Activated naive CD8-positive, alpha-beta T cell treated with anti-CD3 and anti-CD28 coated beads, Interleukin-2, amount 50 U/mL, for 16 hours (primary cell): Measurements from ENCODE around the gene MYBPC2.

Experiments
- DNase-seq: peaks from one replicate; pipeline ENCODE4 v3.0.0-alpha.2; 2020; ENCODE audit warnings: low read depth, low spot score

MYBPC2 gene

DNA sequence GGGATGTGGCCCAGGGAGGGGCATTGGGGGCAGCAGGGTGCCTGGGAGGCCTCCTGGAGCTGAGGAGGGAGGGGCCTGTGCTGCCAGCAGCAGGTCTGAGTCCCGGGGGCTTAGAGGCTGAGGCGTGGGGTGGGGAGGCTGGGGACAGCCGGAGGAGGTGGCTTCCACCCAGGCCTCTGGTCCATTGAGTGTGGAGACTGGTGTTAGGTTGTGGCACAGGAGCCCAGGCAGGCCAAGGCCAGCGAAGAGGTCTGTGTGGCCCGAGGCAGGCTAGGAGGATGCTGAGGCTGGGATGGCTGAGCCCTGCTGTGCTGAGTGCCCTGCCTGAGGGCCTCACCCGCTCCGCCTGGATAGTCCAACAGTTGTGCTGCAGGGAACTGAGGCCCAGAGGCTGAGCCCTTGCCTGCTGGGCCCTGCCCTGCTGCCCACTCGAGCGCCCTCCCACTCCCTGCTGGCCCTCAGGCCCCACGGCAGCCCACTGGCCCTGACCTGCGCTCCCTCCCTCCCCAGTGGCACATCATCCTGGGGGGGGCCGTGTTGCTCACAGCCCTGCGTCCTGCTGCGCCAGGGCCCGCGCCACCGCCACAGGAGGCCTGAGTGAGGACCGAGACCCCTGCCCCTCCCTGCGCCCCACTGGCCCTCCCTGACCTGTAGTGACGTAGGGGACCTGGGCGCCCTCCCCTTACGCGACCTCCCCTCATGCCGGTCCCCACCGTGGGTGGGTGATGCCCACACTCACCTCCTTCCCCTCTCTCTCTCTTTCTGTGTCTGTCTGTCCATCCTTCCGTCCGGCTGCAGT, 48.9 kb downstream of the MYBPC2 start:
- DNase-seq = no peak

GRCh38 chr19:50482271-50482855, 49.7 kb downstream of the MYBPC2 start:
- no peak for DNase-seq

GRCh38 chr19:50482916-50483315, 50.2 kb downstream of the MYBPC2 start:
- no peak for DNase-seq

GRCh38 chr19:50485284-50485955, 52.7 kb downstream of the MYBPC2 start:
- no peak for DNase-seq

DNA sequence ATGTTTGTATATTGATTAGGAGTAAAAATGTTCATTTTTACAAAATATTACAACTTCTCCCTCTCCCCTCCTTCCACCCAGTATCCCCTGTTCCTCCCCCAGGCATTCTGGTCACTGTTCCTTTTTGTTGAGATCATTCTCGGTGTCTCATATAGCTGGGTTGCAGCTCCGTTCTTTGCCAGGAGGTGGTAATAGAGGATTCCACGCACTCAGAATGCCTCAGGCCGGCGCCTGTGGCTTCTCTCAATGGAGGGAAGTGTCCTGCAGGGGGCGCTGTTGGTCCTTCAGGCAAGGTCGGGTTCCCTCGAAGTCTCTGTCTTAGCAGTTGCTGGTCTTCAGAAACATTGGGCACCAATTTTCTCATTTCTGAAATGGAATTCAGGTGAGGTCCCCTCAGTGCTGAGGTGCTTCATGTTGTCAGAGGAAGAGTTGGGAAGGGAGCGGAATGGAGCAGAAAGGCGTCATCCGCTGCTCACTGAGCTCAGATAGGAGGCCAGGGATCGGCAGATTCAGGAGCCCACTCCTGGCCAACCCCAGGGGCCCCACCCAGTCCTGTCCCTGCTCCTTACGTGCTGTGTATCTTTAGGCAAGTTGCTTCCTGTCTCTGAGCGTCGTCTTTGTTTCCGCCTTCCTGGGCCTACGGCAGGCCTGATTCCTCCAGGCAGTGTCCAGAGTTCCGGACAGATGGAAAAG, 54.3 kb downstream of the MYBPC2 start:
- no peak for DNase-seq

- DNase-seq = no peak
Observed at GRCh38 chr19:50488389-50489194, 55.9 kb downstream of the MYBPC2 start.

GRCh38 chr19:50489461-50490011, 56.8 kb downstream of the MYBPC2 start:
- DNase-seq = no peak

DNA sequence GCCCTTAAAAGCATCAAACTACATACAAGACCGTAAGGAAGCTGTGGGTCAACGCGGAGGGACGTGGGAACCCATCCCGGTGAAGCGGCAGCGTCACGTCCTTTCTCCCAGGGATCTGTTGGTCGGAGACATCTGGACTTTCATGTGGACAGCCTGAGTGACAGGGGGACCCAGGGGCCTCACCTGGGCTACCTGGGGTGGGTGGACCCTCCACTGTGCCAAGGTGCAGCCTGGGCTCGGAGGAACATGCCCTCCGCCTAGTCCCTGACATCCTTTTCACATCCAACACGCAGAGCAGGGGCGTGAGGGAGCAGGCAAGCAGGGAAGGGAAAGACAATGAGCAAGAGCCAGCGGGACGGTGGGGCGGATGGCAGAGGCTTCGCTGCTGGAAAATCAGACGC, 57.7 kb downstream of the MYBPC2 start:
- no peak for DNase-seq

GRCh38 chr19:50490991-50491472, 58.3 kb downstream of the MYBPC2 start:
- no peak for DNase-seq

DNA sequence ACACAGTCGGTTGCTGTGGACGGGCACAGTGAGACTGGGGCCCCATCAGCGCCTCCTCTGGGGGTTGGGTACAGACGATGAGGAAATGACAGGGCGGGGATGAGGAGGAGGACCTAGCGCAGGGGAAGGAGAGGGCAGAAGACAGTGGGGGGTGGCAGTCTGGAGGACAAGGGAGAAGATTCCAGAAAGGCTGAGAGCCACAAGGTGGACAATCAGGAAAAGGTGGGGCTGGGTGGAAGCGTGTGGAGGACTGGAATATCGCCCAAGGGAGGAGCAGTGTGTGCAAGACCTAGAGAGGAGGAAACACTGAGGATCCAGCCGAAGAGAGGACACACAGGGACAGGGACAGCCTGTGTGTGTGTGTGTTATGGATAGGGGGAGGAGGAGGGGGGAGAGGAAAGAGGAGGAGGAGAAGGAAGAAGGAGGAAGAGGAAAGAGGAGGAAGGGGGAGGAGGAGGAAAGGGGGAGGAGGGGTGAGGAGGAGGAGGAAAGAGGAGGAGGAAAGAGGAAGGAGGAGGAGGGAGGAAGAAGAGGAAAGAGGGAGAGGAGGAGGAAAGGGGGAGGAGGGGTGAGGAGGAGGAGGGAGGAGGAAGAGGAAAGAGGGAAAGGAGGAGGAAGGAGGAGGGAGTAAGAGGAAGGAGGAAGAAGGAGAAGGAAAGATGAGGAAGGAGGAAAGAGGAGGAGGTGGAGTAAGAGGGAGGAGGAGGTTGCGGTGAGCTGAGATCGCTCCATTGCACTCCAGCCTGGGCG, 59.8 kb downstream of the MYBPC2 start:
- DNase-seq = no peak

DNA sequence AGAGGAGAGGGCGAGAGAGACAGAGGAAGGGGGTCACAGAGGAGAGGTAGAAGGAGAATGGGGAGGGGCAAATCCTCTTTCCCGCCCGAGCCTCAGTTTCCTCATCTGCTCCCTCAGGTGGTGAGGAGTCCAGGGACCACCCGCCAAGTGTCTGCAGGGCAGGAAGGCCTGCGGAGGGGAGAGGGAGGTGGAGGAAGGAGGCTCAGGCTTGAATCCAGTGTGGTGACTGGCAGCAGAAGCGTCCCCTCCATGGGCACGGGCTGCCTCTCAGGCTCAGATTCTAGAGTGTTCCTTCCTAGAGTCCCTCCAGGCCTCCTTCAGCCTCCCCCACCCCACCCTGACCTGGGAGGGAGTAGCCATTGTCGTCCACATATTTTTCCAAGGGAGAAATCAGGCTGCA, 60.5 kb downstream of the MYBPC2 start:
- no peak for DNase-seq

DNA sequence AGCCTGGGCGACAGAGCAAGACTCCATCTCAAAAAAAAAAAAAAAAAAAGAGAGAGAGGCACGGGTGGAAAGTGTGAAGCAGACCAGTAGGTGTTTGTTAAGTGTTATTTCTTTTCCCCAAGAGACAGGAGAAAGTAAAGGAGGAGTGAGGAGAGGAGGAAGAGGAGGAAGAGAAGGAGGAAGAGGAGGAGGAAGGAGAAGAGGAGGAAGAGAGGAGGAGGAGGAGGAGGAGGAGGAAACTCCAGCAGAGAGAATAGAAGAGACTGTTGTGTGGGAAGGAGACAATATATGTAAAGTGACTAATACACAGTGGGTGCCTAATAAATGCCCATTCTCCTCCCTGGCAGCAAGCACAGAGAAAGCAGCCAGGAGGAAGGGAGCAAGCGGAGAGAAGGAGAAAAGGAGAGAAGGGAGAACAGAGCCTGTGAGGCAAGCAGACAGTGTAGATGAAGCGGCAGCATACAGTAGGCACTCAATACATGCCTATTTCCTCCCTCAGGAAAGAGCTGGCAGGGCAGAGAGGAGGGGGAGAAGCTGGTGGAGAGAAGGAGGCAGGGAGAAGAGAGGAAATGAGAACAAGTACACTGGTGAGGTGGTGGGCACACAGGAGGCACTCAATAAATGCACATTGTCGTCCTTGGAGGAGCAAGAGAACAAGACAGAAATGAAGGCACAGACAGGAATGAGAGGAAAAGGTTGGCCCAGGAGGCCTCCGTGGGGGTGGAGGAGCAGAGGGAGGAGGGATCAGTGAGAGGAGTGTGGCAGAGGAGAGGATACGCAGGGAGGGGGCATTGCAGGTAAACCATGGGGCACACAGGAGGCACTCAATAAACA, 61.7 kb downstream of the MYBPC2 start:
- DNase-seq = no peak

- no peak for DNase-seq
Observed at GRCh38 chr19:50495020-50495531, 62.4 kb downstream of the MYBPC2 start.

DNA sequence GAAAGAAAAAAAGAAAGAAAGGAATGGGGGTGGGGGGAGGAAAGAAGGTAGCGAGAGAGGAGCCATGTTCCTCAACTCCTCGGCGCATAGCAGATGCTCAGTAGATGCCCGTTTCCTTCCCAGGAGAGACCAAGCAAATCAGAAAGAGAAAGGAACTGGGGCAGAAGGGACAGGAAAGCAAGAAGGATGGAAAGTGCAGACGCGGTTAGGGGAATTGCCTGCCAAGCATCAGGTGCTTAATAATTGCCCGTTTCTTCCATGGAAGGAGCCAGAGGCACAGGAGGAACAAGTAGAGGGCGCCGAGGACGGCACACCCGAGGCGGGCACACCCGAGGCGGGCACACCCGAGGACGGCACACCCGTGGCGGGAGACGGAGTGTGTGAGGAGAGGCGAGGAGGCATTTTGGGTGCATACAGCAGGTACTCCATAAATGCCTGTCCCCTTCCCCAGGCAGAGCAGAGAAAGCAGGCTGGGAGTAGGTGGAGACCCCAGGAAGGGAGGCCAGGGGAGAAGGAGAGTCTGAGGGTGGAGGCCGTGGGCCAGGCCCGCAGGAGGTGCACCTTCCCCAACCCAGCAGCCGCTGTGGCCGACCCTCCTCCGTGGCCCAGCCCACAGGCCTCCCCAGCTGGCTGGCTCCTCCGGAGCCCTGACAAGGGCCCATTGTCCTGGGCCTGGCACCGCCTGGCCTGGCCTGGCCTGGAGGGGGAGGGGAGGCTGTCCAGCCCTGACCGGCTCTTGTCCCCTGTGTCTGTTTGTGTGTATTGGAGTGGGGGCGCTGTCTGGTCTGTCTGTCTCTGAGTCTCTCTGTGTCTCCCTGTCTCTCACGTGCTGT, 63.7 kb downstream of the MYBPC2 start:
- no peak for DNase-seq

DNA sequence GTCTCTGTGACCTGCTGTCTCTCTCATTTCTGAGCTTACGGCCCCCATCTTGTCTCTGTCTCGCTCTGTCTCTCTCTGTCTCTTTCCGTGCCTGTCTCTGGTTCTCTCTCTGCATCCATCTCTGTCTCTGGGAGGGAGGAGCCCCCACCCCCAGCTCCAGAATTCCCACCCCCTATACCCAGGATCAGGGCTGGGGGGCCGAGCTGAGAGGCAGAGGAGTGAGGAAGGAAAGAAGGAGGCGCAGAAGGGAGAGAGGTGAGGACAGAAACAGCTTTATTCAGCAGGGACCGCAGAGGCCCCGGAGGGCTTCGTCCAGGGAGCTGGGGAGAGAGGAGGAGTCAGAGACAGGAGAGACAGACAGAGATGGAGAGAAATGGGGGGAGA, 64.3 kb downstream of the MYBPC2 start:
- DNase-seq = no peak

DNA sequence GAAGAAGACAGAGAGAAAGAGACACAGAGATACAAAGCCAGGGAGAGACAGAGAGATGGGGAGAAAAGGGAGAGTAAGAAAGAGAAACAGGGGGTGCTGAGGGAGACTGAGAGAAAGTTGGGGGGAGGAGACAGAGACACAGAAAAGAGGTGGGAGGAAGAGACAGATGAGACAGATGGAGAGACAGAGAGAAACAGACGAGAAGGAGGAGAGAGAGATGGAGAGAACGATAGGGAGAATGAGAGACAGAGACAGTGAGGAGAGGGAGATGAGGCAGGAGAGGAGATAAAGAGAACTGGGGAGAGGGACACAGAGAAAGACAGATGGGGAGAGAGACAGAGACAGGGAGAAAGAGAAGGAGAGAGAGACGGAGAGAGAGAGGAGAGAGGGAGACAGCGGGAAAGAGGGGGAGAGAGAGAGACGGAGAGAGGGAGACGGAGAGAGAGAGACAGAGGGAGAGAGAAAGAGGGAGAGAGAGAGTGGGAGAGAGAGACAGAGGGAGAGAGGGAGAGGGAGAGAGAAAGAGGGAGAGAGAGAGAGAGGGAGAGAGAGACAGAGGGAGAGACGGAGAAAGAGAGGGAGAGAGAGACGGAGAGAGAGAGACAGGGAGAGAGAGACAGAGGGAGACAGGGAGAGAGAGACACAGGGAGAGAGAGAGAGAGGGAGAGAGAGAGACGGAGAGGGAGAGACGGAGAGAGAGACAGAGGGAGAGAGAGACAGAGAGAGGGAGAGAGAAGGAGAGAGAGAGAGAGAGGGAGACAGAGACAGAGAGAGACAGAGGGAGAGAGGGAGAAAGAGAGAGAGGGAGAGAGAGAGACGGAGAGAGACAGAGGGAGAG, 65.7 kb downstream of the MYBPC2 start:
- no peak for DNase-seq

GRCh38 chr19:50500060-50500752, 67.5 kb downstream of the MYBPC2 start:
- no peak for DNase-seq
